HG02938 (cell line): ENCODE data around the gene DDAH1.

ENCODE experiments used
- ATAC-seq: cut with Tn5 transposase; IDR thresholded peaks from one replicate; pipeline ENCODE4 v1.9.1; 2021; ENCODE audit warnings: mild to moderate bottlenecking, moderate library complexity; ENCODE audit not compliant: unreplicated experiment

DDAH1 gene

DNA sequence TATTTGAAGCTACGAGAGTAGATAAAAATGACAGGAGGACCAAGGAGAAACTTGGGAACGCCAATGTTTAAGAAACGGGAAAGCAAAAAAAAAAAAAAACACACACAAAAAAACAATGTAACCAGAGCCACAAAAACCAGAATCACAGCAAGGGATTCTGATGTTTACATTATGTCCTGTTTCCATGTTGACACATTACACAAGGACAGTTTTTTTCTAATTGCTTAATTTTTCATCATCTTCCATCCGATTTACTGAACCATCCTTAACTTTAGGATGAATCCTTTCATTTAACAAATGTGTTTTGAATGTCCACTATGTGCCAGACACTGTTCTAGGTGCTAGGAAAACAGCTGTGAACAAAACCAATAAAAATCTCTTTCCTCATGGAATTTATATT is 187.2 kb downstream of the DDAH1 start:
- ATAC-seq: no peak

DNA sequence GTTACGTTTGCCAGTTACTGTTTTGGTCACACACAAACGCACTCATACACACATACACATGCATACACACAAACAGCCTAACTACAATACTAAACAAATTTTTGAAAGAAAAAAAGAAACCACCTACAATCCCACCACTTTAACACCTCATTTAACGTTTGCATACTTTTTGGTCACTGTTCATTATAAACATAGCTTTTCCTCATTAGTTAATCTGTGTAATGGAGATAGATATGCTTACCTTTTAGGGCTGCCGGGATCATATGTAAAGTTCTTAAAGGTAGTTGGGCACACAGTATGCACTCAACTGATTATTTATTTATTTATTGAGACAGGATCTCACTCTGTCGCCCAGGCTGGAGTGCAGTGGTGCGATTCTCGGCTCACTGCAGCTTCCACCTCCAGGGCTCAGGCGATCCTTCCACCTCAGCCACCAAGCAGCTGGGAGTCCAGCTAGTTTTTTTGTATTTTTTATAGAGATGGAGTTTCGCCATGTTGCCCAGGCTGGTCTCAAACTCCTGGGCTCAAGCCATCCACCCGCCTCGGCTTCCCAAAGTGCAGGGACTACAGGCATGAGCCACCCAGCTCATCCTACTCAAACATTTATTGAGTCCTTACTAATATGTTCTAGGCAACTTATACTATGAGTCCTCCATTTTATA is 187.8 kb downstream of the DDAH1 start:
- no peak for ATAC-seq

DNA sequence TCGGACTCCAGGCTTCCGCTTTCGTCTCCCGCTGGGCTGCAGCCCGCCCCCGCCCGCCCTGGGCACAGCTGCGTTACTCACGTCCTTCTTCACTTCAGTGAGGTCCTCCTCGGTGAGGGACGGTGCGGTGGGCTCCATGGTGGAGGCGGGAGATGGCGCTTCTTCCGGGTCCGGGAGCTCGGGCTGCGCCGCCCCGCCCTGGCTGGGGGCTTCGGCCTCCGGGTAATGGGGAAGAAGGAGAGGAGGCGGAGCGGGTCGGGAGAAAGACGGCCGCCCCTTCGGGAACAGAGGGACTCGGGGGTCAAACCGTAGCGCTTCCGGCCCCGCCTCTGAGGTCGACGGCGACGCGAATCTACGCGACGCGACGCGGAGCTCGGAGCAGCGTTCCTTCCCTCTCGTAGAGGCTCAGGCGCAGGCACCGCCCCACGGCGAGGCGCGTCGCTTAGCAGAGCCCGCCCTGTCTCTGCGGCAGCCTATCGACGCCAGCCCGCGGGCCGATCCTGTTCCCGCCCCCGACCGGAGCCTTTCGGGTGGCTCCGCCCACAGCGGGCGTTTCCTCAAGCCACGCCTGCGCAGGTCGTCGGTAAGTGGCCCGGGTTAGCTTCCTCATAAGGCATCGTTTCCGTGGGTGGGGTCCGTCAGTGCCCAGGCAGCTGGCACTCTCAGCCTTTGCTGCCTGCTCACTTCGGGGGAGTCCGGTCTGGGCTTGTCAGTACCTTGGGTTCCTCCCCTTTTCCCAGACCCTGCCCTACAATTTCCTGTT is 188.6 kb downstream of the DDAH1 start, which contains the start of gene BCL10:
BCL10 (minus strand) TSS at position 418 of the 763 bp plus-strand sequence; CDS start at position 138, 280 bp downstream.
- ATAC-seq: peak; percentile 94

DNA sequence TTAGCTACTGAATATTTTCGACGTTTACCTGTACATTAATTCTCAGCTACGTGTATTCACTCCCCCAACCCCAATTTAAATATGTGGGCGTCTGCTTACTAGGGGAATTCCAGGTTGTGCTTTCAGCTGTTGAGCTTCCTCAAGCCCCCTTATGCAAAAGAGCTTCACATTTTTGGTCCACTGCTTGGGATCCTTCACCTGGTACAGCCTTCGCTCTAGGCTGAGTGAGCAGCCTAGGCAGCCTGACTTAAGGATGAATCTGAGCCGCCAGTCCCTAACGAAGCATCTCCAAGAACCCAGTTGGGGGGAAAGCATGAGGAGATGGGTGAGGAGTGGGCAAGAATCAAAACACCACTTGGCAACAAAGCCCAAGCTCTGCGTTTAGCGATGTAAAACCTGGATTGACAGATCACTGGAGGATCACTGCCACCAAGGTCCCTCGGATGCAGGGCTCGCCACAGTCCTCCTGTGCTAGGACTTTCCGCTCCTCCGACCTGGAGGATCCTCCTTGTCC is 189.2 kb downstream of the DDAH1 start:
- no peak for ATAC-seq

DNA sequence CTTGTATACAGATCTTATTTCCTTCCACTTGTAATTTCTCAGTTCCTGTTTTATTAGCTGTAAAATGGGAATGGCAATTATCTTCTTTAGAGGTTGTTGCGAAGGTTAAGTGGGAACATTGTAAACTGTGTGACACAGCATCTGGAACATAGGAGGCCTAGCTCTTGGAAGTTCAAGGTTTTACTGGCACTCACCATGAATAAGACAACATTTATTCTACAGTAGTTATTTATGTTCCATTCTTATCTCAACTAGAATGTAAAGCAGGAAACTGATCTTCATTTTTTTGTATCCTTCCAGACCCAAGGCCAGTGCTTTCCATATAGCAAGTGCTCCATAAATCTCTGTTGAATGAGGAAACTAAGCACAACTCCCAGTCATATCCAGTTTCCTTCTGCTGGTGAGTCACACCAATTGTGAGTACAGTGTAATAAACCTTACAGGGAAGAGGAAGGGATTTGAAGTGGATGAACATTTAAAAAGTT is 189.9 kb downstream of the DDAH1 start:
- ATAC-seq: no peak

DNA sequence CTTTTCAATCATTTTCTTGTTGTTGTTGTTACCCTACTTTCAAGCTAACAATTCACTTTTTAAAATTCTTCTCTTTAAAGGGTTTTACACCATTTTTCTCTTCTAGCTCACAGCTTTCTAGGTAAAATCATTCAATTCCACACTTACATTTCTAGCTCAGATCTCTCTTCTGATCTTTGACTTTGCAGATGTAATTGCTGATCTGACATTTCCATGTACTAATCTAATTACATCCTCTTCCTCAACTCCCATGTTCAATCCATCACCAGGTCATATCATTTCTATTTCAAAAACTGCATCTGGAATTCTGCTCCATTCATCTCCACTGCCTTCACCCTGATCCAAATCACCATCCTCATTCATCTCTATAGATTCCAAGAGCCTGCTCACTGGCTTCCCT is 191.6 kb downstream of the DDAH1 start:
- ATAC-seq: no peak

DNA sequence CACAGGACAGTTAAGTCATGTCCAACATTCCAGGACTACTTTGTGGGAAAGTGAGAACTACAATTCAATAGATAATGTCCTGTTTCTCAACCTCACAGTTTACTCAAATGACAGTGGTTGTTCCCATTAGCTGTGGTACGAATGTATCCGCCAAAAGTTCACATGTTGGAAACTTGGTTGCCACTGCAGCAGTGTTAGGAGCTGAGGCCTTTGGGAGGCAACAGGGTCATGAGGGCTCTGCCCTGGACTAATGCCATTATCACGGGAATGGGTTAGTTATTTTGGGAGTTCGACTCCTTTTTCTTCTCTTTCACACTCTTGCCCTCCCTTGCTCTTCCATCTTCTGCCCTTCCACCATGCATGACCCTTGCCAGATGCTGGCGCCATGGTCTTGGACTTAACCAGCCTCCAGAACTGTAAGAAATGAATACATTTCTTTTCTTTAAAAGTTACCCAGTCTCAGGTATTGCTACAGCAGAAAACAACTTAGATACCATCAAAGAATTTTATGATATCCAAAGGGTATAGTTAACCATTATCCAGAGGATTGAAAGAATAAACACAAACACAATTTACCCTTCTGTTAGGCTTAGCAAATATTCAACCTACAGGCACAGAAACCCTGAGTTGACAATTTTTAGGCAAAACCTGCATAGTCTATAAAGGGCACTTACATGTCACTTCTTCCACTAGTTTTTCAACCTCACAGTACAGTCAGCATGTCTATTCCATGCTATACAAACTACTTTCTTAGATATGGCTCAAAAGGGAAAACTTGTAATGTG is 196.0 kb downstream of the DDAH1 start:
- ATAC-seq: no peak
